PFSK-1 (cell line): Measurements from ENCODE around the gene ARPC4.

Experiments used
- FOXP2 ChIP-seq: optimal IDR thresholded peaks from 2 replicates; pipeline ENCODE3; 2011; ENCODE audit warnings: borderline replicate concordance, control low read depth, inconsistent platforms; ENCODE audit not compliant: insufficient read depth; ENCODE audit errors: extremely low read length, extremely low read depth
- POLR2AphosphoS5 ChIP-seq: IDR thresholded peaks from 2 replicates; pipeline ENCODE4 v1.6.1; 2012; ENCODE audit warnings: low read depth, mild to moderate bottlenecking, control low read depth, low read length, moderate library complexity
- SIN3A ChIP-seq: IDR thresholded peaks from 2 replicates; pipeline ENCODE4 v1.6.1; 2012; ENCODE audit warnings: mild to moderate bottlenecking, low read length, moderate library complexity, borderline replicate concordance; ENCODE audit not compliant: insufficient read depth
- TAF1 ChIP-seq: IDR thresholded peaks from 2 replicates; pipeline ENCODE4 v1.6.1; 2012; ENCODE audit warnings: low read length, control low read depth, borderline replicate concordance; ENCODE audit not compliant: insufficient read depth
- TF ChIP-seq, protein P1 (sequence below), 2 experiments: IDR thresholded peaks; 2 replicates each; pipeline versions ENCODE4 v1.6.1 to v1.8.0; 2011 to 2012; ENCODE audit warnings: low read depth in 2 of 2, low read length in 2 of 2, control low read depth in 1 of 2, inconsistent platforms in 1 of 2, mild to moderate bottlenecking in 1 of 2, moderate library complexity in 1 of 2; ENCODE audit not compliant: insufficient read depth in 1 of 2

Gene ARPC4

DNA sequence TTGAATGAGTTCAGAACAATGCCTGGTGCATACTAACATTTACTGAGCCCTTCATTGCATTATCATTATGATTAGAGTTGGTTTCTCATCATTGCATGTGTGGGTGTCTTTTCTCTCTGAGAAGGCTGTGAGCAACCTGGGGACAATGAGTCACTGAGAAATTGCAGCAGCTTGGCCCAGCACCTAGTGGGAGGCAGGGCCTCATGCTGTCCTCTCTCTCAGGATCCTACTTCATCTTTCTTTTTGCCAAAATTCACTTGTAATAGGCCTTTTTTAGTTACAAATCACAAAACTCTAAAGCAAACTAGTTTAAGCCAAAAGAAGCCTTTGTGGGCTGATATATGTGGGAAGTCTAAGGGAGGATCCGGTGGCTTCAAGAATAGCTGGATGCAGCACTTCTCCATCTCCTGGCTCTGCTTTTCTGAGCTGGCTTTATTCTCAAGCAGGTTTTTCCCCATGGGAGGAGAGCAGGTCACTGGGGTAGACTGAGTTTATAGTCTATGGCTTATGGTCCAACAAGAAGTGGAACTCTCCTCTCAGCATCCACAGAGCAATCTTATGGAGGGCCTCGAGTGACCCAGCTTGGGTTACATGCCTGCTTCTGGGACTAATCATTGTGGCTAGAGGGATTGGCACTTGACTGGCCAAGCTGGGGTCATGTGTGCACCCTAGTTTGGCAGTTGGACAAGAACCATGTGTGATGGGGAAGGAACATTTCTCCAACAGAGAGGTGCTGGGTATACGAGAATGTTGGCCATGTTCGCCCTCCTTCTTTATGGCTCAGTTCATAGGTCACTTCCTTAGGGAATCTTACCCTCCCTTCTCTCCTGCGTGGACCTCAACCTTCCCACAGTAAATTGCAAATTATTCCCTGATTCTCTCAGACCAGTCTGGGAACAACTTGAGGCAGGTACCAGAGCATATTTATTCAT lies 14.5 kb upstream of the ARPC4 start:
- TF ChIP-seq POLR2AphosphoS5 (no peak), TAF1 (no peak), SIN3A (no peak), FOXP2 (no peak)
- TF ChIP-seq, protein P1, sequence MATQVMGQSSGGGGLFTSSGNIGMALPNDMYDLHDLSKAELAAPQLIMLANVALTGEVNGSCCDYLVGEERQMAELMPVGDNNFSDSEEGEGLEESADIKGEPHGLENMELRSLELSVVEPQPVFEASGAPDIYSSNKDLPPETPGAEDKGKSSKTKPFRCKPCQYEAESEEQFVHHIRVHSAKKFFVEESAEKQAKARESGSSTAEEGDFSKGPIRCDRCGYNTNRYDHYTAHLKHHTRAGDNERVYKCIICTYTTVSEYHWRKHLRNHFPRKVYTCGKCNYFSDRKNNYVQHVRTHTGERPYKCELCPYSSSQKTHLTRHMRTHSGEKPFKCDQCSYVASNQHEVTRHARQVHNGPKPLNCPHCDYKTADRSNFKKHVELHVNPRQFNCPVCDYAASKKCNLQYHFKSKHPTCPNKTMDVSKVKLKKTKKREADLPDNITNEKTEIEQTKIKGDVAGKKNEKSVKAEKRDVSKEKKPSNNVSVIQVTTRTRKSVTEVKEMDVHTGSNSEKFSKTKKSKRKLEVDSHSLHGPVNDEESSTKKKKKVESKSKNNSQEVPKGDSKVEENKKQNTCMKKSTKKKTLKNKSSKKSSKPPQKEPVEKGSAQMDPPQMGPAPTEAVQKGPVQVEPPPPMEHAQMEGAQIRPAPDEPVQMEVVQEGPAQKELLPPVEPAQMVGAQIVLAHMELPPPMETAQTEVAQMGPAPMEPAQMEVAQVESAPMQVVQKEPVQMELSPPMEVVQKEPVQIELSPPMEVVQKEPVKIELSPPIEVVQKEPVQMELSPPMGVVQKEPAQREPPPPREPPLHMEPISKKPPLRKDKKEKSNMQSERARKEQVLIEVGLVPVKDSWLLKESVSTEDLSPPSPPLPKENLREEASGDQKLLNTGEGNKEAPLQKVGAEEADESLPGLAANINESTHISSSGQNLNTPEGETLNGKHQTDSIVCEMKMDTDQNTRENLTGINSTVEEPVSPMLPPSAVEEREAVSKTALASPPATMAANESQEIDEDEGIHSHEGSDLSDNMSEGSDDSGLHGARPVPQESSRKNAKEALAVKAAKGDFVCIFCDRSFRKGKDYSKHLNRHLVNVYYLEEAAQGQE (IDR thresholded peaks at IDR 0.05; ENCODE audit: insufficient read depth in 1 of 2, low read depth in 2 of 2, low read length in 2 of 2), result no peak

DNA sequence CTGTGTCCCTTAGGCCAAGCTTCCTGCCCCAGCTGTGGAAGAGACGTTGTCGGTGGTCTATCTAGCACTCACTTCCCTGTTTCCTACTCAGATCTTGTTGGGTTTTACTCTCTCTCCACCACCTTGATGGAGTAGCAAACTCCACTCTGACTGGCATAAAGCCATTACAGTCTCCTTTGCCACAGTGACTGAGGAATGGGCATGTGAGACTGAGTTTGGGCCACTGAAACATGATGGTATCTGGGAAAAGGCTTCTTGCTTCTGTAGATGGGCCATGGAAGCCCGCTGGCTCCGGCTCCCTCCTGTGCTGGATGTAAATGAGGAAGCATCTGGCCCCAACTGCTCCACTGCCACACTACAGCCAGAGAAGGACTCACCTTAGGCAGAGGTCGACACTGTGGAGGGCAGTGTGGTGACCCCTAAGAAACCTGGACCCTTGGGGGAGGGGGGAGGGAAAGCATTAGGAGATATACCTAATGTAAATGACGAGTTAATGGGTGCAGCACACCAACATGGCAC lies 13.7 kb upstream of the ARPC4 start:
- no peak for TF ChIP-seq TAF1

DNA sequence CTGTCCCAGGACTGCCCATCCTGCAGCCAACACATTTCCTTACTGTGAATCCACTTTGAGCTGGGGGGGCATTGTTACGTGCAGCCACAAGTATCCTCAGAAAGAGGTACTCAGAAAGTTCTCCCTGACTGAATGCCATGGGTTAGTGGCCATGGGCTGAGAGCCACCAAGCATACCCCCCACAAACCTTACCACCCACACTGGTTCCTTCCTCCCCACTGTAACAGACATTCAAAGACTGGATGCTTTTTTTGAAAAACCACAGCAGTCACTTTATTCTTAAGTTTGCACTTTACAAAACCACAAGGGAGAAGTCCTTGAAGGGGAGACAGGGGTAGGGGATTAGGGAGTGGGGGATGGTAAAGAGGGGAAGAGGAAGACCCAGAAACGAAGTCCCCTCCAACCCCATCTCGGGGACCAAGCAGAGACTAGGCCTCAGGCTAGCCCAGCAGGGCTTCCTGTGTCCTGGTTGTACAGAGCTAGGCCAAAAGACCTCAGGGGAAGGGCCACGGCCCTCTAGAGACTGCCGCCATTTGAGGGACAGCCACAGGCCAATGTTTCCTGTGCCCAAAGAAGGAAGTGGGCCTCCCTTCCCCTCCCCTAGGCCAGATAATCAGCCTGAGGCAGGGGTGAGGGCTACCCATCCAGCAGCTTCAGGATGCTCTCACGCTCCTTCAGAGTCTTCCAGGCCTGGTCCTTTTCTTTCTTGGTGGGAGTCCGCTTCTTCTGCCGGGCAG lies 13.0 kb upstream of the ARPC4 start:
- TF ChIP-seq FOXP2 (no peak), TAF1 (no peak), POLR2AphosphoS5 (no peak)
- TF ChIP-seq, protein P1 (IDR thresholded peaks at IDR 0.05; ENCODE audit: insufficient read depth in 1 of 2, low read depth in 2 of 2, low read length in 2 of 2), result no peak

DNA sequence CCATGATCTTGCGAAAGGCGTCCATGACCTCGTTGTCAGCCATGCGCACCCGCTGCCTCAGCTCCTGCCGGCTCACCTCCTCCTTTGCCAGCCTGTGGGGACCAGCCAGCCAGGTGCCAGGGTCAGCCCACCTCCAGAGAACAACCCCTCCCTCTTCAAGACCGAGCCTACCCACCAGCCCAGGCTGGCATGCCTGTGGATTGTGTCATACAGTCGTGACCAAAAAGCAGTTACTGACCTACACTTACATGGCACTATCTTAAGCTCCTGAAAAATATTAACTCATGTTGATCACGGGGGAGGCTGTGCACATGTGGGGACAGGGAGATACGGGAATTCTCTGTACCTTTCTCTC lies 12.4 kb upstream of the ARPC4 start:
- TF ChIP-seq TAF1 (no peak), FOXP2 (no peak), POLR2AphosphoS5 (no peak)

DNA sequence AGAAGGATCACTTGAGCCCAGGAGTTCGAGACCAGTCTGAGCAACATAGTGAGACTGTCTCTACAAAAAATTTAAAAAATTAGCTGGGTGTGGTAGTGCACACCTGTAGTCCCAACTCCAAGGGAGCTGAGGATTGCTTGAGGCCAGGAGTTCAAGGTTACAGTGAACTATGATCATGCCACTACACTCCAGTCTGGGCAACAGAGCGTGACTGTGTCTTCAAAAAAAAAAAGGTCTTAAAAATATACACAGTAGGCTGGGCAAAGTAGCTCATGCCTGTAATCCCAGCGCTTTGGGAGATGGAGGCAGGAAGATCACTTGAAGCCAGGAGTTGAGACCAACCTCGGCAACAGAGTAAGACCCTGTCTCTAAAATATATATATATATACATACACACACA lies 12.0 kb upstream of the ARPC4 start:
- TF ChIP-seq SIN3A (no peak), FOXP2 (no peak), POLR2AphosphoS5 (no peak), TAF1 (no peak)
- TF ChIP-seq, protein P1 (IDR thresholded peaks at IDR 0.05; ENCODE audit: insufficient read depth in 1 of 2, low read depth in 2 of 2, low read length in 2 of 2), result no peak

DNA sequence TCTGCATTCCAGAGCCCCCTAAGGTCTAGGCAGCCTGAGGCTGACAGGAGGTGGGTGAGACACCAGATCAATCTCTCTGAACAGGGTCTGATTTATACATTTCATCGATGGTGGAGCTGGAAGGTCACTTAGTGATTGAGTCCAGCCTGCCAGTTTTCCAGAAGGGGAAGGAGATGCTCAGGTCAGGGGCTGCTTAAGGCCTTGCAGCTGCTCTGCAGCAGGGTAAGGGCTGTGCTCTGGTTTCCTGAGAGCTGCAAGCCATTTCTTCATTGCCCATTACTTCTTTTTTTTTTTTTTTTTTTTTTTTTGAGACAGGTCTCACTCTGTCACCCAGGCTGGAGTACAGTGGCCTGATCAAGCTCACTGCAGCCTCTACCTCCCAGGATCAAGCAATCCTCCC lies 11.3 kb upstream of the ARPC4 start:
- TF ChIP-seq FOXP2, result no peak
- TF ChIP-seq POLR2AphosphoS5, result no peak
- TF ChIP-seq TAF1, result no peak
- TF ChIP-seq, protein P1 (IDR thresholded peaks at IDR 0.05; ENCODE audit: insufficient read depth in 1 of 2, low read depth in 2 of 2, low read length in 2 of 2), result no peak
- TF ChIP-seq SIN3A, result no peak
